ENCODE measurements around the gene LRRC4. TPM values are rescaled to one million over a fixed set of nuclear protein-coding genes. Genes with fewer than 3 reads are reported as not detected.

Gene LRRC4
- total and polyA plus RNA-seq, 2 donors (not counting 3 experiments of a cell fraction or from before 2014, with no cell fraction given): 3.8 to 4.2 TPM

GRCh38 chr7:128037081-128037480 is 5.8 kb upstream of the LRRC4 start:
- no peak overlapping the region for H3K4me3 ChIP-seq (replicated peaks in 1 of 3; ENCODE audit: insufficient read depth in 1 of 3, low read depth in 1 of 3, low read length in 3 of 3)
- H3K4me2 ChIP-seq (ENCODE audit: insufficient read depth, low read length): no peak overlapping the region
- H4K20me1 ChIP-seq (replicated peaks; ENCODE audit: control insufficient read depth, extremely low read depth, insufficient read depth, low read length): peaks cover 11% of the 10 kb centered on the region
- DNase-seq (ENCODE audit: low read depth, low spot score) (no peak), FAIRE-seq (no peak)
- BruUV-seq (replicated peaks): no TSS peak
- dilution Hi-C loops (cut with MboI; ENCODE audit: extremely low pct_ligation_motif_present, low sequenced_read_pairs) (no loop called here), intact Hi-C loops (cut with micrococcal nuclease) (loop anchor here (10.0 kb wide), 1 partner anchor 452 kb away; the partner anchor contains the start of genes ARF5 and GCC1)
- no peak overlapping the region for H2AFZ ChIP-seq (ENCODE audit: low read depth, low read length)
- no peaks in the 10 kb centered on the region for H3K9me1 ChIP-seq (replicated peaks; ENCODE audit: control insufficient read depth, extremely low read depth, insufficient read depth, low read length)
- H3K9ac ChIP-seq (replicated peaks; ENCODE audit: extremely low read depth, insufficient read depth, low read length): no peak overlapping the region
- no peaks in the 10 kb centered on the region for H3K36me3 ChIP-seq (ENCODE audit: control insufficient read depth in 2 of 2, extremely low read depth in 1 of 2, insufficient read depth in 2 of 2, low read length in 2 of 2)
- TF ChIP-seq EZH2 (IDR thresholded peaks at IDR 0.05; ENCODE audit: borderline replicate concordance, low read depth, low read length, severe bottlenecking) (no peak), POLR2AphosphoS5 (IDR thresholded peaks at IDR 0.05; ENCODE audit: insufficient read depth, low read depth, low read length) (no peak), GATA2 (IDR thresholded peaks at IDR 0.05; ENCODE audit: insufficient read depth, insufficient read length, low read depth, low read length) (no peak), FOS (IDR thresholded peaks at IDR 0.05; ENCODE audit: borderline replicate concordance, insufficient read depth, low read length) (no peak), POLR2A (IDR thresholded peaks at IDR 0.05; ENCODE audit: low read depth, low read length) (no peak), JUN (IDR thresholded peaks at IDR 0.05; ENCODE audit: borderline replicate concordance, insufficient read depth, insufficient read length, low read depth) (no peak), MYC (IDR thresholded peaks at IDR 0.05; ENCODE audit: low read depth, low read length) (no peak)
- TF ChIP-seq, protein P1, sequence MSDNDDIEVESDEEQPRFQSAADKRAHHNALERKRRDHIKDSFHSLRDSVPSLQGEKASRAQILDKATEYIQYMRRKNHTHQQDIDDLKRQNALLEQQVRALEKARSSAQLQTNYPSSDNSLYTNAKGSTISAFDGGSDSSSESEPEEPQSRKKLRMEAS (IDR thresholded peaks at IDR 0.05; ENCODE audit: insufficient read depth, insufficient read length): no peak
- TF ChIP-seq, protein P2, sequence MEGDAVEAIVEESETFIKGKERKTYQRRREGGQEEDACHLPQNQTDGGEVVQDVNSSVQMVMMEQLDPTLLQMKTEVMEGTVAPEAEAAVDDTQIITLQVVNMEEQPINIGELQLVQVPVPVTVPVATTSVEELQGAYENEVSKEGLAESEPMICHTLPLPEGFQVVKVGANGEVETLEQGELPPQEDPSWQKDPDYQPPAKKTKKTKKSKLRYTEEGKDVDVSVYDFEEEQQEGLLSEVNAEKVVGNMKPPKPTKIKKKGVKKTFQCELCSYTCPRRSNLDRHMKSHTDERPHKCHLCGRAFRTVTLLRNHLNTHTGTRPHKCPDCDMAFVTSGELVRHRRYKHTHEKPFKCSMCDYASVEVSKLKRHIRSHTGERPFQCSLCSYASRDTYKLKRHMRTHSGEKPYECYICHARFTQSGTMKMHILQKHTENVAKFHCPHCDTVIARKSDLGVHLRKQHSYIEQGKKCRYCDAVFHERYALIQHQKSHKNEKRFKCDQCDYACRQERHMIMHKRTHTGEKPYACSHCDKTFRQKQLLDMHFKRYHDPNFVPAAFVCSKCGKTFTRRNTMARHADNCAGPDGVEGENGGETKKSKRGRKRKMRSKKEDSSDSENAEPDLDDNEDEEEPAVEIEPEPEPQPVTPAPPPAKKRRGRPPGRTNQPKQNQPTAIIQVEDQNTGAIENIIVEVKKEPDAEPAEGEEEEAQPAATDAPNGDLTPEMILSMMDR (IDR thresholded peaks at IDR 0.05; ENCODE audit: extremely low read depth in 1 of 2, insufficient read depth in 1 of 2, low read depth in 1 of 2, low read length in 2 of 2): no peak
- POLR2A ChIA-PET: no interaction called here
- CTCF ChIA-PET: interaction anchor here (3.2 kb wide), 1 partner anchor 171 kb away, joined by 60 read pairs; no protein-coding TSS in a partner anchor
- H3K79me2 ChIP-seq (ENCODE audit: control insufficient read depth, insufficient read depth, low read length): peaks cover 4% of the 10 kb centered on the region
- H3K27me3 ChIP-seq (ENCODE audit: control insufficient read depth in 2 of 2, insufficient read depth in 2 of 2, low read length in 2 of 2): no peaks in the 10 kb centered on the region
- no peak overlapping the region for H3K27ac ChIP-seq (ENCODE audit: insufficient read depth, low read depth, low read length)
- no peaks in the 10 kb centered on the region for H3K9me3 ChIP-seq (replicated peaks; ENCODE audit: control insufficient read depth, insufficient read depth, low read length)
- H3K4me1 ChIP-seq (ENCODE audit: control insufficient read depth, extremely low read depth, insufficient read depth, low read length): peaks cover 14% of the 10 kb centered on the region
